Hepatocyte (in vitro differentiated cells): ENCODE results near the gene PITX1.

Experiments used
- EZH2 ChIP-seq: fragments of 200-600 bp; sonication (generic); IDR thresholded peaks from 2 replicates; pipeline ENCODE4 v1.6.1; 2016; ENCODE audit warnings: antibody characterized with exemption, mild to moderate bottlenecking, borderline replicate concordance
- EZH2phosphoT487 ChIP-seq: fragments of 200-600 bp; sonication (generic); IDR thresholded peaks from one replicate; pipeline ENCODE4 v1.6.1; 2018; ENCODE audit warnings: antibody characterized with exemption, mild to moderate bottlenecking, low read depth, moderate library complexity; ENCODE audit not compliant: unreplicated experiment, severe bottlenecking
- TF ChIP-seq, protein P1 (sequence below): fragments of 200-600 bp; sonication (generic); IDR thresholded peaks from 2 replicates; pipeline ENCODE4 v1.5.1; 2016; ENCODE audit warnings: antibody characterized with exemption, mild to moderate bottlenecking; ENCODE audit not compliant: poor library complexity

DNA sequence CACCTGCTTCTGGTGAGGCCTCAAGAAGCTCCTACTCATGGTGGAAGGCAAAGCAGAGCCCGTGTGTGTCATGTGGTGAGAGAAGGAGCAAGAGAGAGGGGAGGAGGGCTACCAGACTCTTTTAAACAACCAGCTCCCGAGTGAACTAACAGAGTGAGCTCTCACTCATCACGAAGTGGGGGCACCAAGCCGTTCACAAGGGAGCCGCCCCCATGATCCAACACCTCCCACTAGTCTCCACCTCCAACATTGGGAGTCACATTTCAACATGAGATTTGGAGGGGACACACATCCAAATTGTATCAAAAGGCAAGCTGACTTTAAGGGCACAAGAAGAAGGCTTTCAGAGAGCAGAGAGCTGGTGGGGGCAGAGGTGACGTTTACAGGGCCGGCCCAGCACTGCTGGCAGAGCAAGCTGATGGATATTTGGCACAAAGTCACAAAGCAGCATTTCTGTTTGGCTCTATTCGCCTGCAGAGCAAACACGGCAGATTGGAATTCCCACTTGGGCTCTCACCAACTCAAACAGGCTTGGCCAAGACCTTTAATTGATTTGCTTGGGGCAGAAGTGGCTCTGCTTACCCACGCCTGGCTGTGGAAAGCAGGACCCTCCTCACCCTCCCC is 20.0 kb downstream of the PITX1 start:
- TF ChIP-seq, protein P1, sequence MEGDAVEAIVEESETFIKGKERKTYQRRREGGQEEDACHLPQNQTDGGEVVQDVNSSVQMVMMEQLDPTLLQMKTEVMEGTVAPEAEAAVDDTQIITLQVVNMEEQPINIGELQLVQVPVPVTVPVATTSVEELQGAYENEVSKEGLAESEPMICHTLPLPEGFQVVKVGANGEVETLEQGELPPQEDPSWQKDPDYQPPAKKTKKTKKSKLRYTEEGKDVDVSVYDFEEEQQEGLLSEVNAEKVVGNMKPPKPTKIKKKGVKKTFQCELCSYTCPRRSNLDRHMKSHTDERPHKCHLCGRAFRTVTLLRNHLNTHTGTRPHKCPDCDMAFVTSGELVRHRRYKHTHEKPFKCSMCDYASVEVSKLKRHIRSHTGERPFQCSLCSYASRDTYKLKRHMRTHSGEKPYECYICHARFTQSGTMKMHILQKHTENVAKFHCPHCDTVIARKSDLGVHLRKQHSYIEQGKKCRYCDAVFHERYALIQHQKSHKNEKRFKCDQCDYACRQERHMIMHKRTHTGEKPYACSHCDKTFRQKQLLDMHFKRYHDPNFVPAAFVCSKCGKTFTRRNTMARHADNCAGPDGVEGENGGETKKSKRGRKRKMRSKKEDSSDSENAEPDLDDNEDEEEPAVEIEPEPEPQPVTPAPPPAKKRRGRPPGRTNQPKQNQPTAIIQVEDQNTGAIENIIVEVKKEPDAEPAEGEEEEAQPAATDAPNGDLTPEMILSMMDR = no peak
- TF ChIP-seq EZH2 (no peak), EZH2phosphoT487 (no peak)
